ENCODE results near the gene PLD2. TPM values are rescaled to one million over a fixed set of nuclear protein-coding genes. Genes with fewer than 3 reads are reported as not detected.

PLD2 gene
- total and polyA plus RNA-seq, 9 of the 15 experiments (the other 6 are each of a cell fraction or from before 2014, with no cell fraction given) = 0.20 to 7.5 (median 3.3) TPM

DNA sequence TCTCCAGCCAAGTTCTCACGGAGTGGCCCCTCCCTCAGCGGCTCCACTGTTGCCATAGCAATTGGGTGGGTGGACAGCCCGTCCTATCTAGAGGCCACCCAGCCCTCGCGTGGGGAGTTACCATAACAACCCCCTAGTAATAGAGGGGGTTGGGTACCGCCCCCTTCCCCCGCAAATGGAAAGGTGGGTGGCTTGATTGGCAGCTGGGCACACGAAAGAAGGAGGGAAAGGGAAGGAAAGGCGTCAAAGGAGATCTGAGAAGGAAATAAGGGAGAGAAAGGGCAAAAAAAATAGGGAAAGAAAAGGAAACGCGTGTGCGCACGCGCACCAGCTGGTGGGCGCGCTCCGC, 25.9 kb downstream of the PLD2 start (continued):
- TF ChIP-seq, protein P1, sequence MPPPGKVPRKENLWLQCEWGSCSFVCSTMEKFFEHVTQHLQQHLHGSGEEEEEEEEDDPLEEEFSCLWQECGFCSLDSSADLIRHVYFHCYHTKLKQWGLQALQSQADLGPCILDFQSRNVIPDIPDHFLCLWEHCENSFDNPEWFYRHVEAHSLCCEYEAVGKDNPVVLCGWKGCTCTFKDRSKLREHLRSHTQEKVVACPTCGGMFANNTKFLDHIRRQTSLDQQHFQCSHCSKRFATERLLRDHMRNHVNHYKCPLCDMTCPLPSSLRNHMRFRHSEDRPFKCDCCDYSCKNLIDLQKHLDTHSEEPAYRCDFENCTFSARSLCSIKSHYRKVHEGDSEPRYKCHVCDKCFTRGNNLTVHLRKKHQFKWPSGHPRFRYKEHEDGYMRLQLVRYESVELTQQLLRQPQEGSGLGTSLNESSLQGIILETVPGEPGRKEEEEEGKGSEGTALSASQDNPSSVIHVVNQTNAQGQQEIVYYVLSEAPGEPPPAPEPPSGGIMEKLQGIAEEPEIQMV (tag; conservative IDR thresholded peaks at IDR 0.05; ENCODE audit: low read depth) = peak; percentile 77
- TF ChIP-seq, protein P2, sequence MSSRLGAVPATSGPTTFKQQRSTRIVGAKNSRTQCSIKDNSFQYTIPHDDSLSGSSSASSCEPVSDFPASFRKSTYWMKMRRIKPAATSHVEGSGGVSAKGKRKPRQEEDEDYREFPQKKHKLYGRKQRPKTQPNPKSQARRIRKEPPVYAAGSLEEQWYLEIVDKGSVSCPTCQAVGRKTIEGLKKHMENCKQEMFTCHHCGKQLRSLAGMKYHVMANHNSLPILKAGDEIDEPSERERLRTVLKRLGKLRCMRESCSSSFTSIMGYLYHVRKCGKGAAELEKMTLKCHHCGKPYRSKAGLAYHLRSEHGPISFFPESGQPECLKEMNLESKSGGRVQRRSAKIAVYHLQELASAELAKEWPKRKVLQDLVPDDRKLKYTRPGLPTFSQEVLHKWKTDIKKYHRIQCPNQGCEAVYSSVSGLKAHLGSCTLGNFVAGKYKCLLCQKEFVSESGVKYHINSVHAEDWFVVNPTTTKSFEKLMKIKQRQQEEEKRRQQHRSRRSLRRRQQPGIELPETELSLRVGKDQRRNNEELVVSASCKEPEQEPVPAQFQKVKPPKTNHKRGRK (tag; IDR thresholded peaks at IDR 0.05) = peak; percentile 94
- peak in 1 of 2 experiments; percentile 73; a peak in 2 of 4 replicates for TF ChIP-seq HDAC1 (IDR thresholded peaks at IDR 0.05)
- TF ChIP-seq DACH1 (IDR thresholded peaks at IDR 0.05; ENCODE audit: partially characterized antibody) = peak; percentile 82
- TF ChIP-seq L3MBTL2 (IDR thresholded peaks at IDR 0.05) = peak; percentile 75; the same call in 1 of the 2 replicates
- peak; percentile 99 for TF ChIP-seq EGR1 (conservative IDR thresholded peaks at IDR 0.05)

DNA sequence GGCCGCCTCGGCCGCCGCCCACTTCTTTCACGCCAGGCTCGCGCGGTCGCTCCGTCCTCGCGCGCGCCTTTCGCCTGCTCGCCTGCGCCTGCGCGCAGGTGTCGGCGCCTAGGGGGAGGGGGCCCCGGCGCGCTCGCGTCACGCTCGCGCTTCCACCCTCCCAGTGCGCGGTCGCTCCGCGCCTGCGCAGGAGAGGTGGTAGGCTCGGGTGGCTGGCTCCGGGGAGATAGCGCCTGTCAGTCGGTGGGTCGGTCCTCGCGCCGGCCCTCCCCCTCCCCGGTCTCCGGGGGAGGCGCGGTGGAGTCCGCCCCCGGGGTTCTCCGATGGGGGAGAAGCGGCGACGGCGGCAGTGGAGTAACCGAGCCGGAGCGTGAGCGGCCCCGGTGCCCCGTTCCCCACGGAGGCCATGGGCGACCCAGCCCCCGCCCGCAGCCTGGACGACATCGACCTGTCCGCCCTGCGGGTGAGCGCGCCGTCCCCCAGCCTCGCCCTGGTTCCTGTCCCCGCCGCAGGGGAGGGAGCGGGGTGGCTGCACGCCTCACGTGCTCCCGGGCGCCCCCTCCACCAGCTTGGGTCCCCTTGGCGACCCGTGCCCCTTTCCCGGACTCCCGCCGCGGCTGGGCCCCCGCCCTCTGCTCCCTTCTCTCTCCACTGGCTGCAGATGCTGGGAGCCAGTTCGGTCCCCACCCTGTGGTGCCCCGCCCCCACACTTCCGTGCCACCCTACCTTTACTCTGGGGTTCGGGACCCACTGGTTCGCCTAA, 26.4 kb downstream of the PLD2 start, which contains the start of gene MINK1:
Gene MINK1, plus strand, starts transcription at position 163 of the 763 bp plus-strand sequence. Its CDS starts 244 bp downstream, at position 407.
- in situ Hi-C loops (cut with MboI) (no loop called here), intact Hi-C loops (cut with micrococcal nuclease) (loop anchor here (1.0 kb wide), 1 partner anchor 37 kb away; the partner anchor contains the start of gene PSMB6)
- Histone ChIP-seq H3K4me3 (peak within 1 kb of the TSS; percentile 81), H3K9me1 (ENCODE audit: control insufficient read depth, insufficient read depth, low read length) (no peaks in the 10 kb centered on the region), H4K20me1 (replicated peaks; ENCODE audit: control insufficient read depth, insufficient read depth, low read length) (no peaks in the 10 kb centered on the region), H3K9ac (ENCODE audit: insufficient read depth in 1 of 2, low read depth in 2 of 2, low read length in 2 of 2) (peak within 1 kb of the TSS; percentile 77 to 93), H3K36me3 (ENCODE audit: control insufficient read depth, insufficient read depth, low read length) (peaks cover 14% of the 10 kb centered on the region; the same call in 2 of the 3 replicates), H3K4me2 (ENCODE audit: insufficient read depth, low read length) (peak within 1 kb of the TSS; percentile 94), H3K79me2 (ENCODE audit: control insufficient read depth, insufficient read depth, low read length) (peaks cover 50% of the 10 kb centered on the region), H3K27ac (ENCODE audit: extremely low read depth, low read depth, low read length) (peak within 1 kb of the TSS; percentile 71), H3K9me3 (replicated peaks; ENCODE audit: control insufficient read depth, insufficient read depth, low read depth, low read length) (no peaks in the 10 kb centered on the region), H3K4me1 (replicated peaks in 1 of 2; ENCODE audit: control insufficient read depth in 2 of 2, insufficient read depth in 2 of 2, low read length in 2 of 2) (peaks cover 25 to 37% of the 10 kb centered on the region in 2 experiments; a peak in 4 of 5 replicates), H3K27me3 (ENCODE audit: control insufficient read depth in 2 of 2, insufficient read depth in 2 of 2, low read length in 2 of 2) (no peaks in the 10 kb centered on the region), H2AFZ (ENCODE audit: low read depth, low read length) (peak within 1 kb of the TSS; percentile 77)
- ChIA-PET POLR2A (interaction anchor here (0.7 kb wide), 1 partner anchor 880 kb away, joined by 3 read pairs; no protein-coding TSS in a partner anchor), CTCF (ENCODE audit: low intra/inter-chr PET ratio) (no interaction called here)
- no peak for FAIRE-seq
- peak; percentile 86 for ATAC-seq
- no TSS peak for BruUV-seq (replicated peaks)
- WGBS (ENCODE audit: insufficient coverage, low coverage, missing lambda C conversion rate) = under 1% methylated on average over 33 of the region's 91 CpGs
- DNase-seq (ENCODE audit: extremely low read depth in 1 of 4, low spot score in 3 of 4) = peak; percentile 96 to 98 (median 98)
- TF ChIP-seq, protein P3, sequence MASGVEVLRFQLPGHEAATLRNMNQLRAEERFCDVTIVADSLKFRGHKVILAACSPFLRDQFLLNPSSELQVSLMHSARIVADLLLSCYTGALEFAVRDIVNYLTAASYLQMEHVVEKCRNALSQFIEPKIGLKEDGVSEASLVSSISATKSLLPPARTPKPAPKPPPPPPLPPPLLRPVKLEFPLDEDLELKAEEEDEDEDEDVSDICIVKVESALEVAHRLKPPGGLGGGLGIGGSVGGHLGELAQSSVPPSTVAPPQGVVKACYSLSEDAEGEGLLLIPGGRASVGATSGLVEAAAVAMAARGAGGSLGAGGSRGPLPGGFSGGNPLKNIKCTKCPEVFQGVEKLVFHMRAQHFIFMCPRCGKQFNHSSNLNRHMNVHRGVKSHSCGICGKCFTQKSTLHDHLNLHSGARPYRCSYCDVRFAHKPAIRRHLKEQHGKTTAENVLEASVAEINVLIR (CRISPR knock-in tag; IDR thresholded peaks at IDR 0.05) = no peak
- TF ChIP-seq ZC3H4 (CRISPR knock-in tag; IDR thresholded peaks at IDR 0.05; ENCODE audit: borderline replicate concordance) (no peak), ZNF316 (IDR thresholded peaks at IDR 0.05) (no peak), BCL6 (CRISPR knock-in tag; IDR thresholded peaks at IDR 0.05) (no peak), DNMT1 (IDR thresholded peaks at IDR 0.05) (no peak), NCOR1 (IDR thresholded peaks at IDR 0.05) (0 out of 2 replicates have a peak, but pooled peaks have one; percentile 5)
- TF ChIP-seq, protein P4, sequence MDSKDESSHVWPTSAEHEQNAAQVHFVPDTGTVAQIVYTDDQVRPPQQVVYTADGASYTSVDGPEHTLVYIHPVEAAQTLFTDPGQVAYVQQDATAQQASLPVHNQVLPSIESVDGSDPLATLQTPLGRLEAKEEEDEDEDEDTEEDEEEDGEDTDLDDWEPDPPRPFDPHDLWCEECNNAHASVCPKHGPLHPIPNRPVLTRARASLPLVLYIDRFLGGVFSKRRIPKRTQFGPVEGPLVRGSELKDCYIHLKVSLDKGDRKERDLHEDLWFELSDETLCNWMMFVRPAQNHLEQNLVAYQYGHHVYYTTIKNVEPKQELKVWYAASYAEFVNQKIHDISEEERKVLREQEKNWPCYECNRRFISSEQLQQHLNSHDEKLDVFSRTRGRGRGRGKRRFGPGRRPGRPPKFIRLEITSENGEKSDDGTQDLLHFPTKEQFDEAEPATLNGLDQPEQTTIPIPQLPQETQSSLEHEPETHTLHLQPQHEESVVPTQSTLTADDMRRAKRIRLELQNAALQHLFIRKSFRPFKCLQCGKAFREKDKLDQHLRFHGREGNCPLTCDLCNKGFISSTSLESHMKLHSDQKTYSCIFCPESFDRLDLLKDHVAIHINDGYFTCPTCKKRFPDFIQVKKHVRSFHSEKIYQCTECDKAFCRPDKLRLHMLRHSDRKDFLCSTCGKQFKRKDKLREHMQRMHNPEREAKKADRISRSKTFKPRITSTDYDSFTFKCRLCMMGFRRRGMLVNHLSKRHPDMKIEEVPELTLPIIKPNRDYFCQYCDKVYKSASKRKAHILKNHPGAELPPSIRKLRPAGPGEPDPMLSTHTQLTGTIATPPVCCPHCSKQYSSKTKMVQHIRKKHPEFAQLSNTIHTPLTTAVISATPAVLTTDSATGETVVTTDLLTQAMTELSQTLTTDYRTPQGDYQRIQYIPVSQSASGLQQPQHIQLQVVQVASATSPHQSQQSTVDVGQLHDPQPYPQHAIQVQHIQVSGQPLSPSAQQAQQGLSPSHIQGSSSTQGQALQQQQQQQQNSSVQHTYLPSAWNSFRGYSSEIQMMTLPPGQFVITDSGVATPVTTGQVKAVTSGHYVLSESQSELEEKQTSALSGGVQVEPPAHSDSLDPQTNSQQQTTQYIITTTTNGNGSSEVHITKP (IDR thresholded peaks at IDR 0.05; ENCODE audit: partially characterized antibody) = peak; percentile 53
